Measurements from ENCODE around the gene SEC61A1.

DNA sequence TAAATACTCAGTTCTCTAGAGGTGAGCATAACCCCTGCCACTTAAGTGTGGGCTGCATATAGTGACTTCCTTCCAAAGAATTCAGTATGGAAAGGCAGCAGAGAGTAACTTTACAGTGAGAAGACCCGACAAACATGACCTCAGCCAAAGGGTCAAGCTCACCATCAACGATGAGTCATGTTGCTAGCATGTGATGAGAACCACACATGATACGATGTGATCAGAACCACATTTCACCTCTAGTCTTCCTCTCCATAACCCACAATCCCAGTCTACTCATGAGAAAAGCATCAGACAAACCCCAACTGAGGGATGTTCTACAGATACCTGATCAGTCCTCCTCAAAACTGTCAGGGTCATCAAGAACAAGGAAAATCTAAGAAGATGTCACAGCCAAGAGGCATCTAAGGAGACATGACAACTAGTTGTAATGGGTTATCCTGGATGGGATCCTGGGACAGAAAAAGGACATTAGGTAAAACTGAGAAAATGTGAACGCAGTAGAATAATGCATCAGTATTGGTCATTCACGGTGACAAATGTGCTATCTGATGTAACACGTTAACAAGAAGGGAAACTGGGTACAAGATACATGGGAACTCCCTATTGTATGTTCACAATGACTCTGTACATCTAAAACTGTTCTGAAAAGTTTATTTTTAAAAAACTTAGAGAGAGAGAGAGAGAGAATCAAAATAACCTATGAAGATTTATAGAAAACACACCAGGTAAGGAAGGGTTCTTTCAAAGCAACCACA lies 28.3 kb downstream of the SEC61A1 start:
- TF ChIP-seq, protein P1, sequence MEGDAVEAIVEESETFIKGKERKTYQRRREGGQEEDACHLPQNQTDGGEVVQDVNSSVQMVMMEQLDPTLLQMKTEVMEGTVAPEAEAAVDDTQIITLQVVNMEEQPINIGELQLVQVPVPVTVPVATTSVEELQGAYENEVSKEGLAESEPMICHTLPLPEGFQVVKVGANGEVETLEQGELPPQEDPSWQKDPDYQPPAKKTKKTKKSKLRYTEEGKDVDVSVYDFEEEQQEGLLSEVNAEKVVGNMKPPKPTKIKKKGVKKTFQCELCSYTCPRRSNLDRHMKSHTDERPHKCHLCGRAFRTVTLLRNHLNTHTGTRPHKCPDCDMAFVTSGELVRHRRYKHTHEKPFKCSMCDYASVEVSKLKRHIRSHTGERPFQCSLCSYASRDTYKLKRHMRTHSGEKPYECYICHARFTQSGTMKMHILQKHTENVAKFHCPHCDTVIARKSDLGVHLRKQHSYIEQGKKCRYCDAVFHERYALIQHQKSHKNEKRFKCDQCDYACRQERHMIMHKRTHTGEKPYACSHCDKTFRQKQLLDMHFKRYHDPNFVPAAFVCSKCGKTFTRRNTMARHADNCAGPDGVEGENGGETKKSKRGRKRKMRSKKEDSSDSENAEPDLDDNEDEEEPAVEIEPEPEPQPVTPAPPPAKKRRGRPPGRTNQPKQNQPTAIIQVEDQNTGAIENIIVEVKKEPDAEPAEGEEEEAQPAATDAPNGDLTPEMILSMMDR (IDR thresholded peaks at IDR 0.05), result no peak
- TF ChIP-seq EP300 (IDR thresholded peaks at IDR 0.05) (no peak), POLR2A (IDR thresholded peaks at IDR 0.05) (no peak)

All from ovary (tissue), 3 donors.